NCI-H2029 treated with DMSO at 0.1 percent for 48 hours (cell line): ENCODE measurements around the gene SIK3.
"Not testable (repeated sequence)": the region's sequence is repeated elsewhere in the genome, so short reads cannot be mapped to it uniquely, and the experiment has no call there.

ENCODE experiments used
- DNase-seq: peaks from one replicate; lab custom pipeline; 2025; lab: John Stamatoyannopoulos, UW

Gene SIK3

DNA sequence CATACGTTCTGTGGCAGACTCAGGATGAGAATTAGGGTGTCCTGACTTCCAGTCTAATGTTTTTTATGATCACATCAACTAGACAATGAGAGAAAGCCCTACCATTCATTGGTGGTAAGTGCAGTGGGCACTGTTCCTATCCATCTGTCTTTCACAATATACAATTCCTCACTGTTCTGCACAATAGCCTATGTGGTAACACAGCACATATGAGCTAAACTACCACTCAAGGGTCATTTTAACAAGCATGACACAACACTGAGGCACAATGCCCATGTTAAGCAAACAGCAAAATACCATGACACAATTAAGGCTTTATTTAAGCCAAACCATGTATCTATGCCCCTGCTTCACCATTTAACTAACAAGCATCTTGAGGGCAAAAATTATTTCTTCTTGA is 52.3 kb downstream of the SIK3 start:
- peak; percentile 75 for DNase-seq

- peak; percentile 40 for DNase-seq
These were observed 53.0 kb downstream of the SIK3 start for GRCh38 chr11:117045196-117045595.

DNA sequence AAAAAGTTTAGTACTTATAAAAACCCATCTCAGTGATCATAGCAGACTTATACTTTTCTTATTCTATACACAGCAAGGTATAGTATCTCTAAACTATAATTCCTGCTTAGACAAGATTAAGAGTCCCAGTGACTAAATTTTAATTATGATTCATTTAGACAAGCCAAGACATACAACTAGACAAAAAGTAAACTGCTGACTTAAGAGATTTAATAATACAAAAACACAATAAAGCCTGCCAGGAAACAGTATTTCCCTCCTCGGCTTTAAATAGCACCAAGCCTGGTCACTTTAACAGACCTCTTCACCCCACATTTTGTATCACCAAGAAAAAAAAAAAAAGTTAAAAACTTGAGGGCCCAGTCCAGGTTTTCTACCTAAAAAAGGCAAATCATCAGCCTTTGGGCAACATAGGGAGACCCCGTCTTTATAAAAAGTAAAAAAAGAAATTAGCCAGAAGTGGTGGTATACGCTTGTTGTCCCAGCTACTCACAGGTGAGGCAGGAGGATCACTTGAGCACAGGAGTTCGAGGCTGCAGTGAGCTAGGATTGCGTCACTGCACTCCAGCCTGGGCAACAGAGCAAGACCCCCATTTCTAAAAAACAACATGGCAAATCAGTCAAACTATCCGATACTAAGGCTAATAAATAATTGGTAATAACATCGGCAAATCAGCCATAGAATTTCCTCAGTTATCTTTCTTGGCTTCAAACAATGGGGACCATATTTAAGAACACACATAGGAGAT is 53.8 kb downstream of the SIK3 start:
- no peak for DNase-seq

GRCh38 chr11:117042689-117043088 is 55.5 kb downstream of the SIK3 start:
- DNase-seq = no peak

GRCh38 chr11:117039900-117040299 is 58.3 kb downstream of the SIK3 start:
- no peak for DNase-seq

DNA sequence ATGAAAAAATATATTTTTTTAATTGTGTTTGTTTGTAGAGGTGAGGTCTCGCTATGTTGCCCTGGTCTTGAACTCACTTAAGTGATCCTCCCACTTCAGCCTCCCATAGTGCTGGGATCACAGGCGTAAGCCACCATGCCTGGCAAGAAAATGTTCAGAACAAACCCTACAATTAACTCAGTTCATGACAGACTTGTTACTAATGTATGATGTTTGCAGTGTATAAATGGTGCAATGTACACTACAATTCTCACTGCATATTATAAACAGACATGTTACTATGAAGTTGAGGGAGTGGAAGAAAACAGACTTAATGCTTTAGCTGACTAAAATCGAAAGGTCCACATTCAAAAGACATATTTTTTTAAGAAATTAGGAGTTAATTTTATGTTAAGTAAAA is 59.0 kb downstream of the SIK3 start:
- no peak for DNase-seq

GRCh38 chr11:117037975-117038350 is 60.3 kb downstream of the SIK3 start:
- no peak for DNase-seq

DNA sequence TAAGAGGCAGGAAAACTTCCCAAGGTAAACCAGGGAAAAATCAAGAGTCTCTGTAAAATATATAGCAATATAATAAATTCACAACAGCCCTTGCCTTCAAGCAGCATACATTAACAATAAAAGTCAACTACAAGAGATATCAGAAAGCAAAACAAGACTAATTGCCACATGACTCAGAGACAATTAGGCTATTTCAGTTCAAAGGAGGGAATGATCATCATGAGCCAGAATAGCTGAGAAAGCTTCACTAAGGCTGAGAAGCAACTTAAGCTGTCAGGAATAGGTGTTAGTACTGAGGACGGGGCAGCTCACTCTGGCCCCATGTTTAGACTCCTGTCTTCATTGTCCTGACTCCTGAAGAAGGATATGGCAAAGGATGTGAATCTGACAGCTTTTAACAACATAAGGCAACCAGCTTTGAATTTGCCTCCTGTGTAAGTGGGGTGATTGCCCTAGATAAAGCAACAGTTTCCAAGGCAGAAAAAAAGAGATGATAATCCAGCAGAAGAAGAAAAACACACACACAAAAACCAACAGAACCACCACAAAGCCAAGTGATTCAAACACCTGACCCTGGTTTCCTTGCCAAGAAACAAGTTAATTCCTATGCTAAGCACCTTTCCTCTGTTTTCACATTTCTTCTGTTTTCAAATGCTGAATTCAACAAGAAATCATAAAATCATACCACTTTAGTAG is 60.8 kb downstream of the SIK3 start:
- DNase-seq = no peak

- no peak for DNase-seq
These were observed 63.3 kb downstream of the SIK3 start for GRCh38 chr11:117034901-117035300.

DNA sequence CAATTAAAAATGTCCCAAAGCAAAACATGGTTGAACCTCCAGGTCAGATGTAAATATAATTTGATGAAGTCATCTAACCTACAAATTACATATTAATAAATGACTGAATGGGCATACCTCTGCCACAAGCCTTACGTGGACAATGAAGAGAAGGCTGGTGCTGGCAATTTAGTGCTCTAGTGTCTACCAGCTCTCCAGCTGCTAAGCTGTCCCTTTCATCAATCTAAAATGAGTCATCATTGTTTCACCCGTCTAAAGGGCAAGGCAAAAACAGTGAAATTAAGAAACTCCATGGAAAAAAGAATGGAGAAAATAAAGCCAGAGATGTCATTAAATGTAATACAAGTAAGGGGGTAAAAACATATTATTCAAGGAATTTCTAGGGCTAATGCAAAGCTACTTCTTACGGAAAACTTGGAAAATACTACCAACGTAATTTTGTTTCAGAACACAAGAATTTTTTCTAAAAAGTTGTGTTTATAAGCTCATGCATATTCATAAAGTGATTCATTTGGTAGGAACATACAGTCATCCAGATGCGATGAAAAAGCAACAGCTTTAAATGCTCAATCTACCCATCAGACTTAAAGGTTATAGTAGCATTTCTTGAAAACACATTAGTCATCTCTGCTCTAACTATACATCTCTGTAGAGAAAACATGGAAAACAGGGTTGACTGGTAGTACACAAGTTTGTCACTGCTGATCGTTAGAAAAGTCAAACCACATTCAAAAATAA is 71.5 kb downstream of the SIK3 start:
- no peak for DNase-seq

- not testable (repeated sequence) for DNase-seq
These were observed 74.5 kb downstream of the SIK3 start for GRCh38 chr11:117023707-117024106.

- no peak for DNase-seq
These were observed 75.0 kb downstream of the SIK3 start for GRCh38 chr11:117023178-117023577.

DNA sequence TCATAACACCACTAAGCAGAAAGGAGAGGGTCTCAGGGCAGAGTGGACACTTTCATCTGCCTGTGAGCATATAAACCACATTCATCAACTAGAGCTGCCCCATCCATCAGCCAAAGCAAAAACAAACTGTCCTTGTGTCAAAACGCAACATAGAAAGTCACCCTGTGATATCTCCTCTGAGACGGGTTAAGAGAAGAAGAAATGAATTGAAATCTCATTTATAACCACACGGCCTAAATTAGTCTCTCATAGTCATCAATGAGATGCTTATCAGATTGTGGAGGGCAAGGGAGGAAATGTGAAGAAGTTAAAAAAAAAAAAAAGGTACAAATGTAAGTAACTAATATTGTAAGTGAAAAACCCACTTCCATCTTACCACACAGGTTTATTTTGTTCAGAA is 75.7 kb downstream of the SIK3 start:
- DNase-seq = no peak

DNA sequence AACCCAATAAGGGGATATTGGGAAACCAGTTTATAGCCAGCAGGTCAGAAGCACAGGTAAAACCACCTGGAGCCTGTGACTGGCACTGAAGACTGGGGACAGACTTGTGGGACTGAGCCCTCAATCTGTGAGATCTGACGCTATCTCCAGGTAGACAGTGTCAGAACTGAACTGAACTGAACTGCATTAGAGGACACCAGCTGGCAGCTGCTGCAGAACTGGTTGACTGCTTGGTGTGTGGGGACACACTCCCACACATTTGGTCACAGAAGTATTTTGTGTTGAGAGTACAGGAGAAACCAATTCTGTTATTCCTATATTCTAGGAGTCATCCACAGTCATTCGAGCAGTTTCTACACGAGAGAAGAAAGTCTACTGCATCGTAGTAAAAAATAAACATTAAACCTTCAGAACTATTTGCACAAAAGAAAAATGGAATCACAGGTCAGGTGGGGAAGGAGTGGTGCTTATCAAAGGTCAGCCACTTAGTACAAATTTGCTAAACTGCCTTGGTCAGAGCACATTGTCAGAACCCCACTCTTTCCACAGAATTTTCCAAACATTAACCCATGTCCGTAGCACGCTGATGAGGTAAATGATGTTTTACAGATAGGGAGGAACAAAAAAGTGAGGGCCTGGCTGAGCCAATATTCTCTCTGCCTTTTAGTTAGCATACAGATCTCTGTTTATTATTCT is 77.2 kb downstream of the SIK3 start:
- DNase-seq = no peak

DNA sequence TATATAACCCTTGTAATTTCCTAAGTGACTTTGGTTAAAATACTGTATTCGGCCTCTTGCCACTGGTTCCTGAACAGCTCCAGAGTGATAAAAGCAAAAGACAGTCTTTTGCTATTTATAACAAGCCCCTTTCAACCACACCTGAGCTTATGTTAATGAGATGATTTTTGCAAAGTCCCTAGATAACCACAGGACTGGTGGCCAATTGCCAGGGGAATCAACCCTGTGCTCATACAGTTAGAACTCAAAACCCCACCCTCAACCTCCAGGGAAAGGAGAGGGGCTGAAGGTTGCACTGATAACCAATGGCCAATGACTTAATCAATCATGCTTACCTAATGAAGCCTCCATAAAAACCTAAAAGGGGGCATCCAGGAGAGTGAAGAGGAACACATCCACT is 77.9 kb downstream of the SIK3 start:
- no peak for DNase-seq

DNA sequence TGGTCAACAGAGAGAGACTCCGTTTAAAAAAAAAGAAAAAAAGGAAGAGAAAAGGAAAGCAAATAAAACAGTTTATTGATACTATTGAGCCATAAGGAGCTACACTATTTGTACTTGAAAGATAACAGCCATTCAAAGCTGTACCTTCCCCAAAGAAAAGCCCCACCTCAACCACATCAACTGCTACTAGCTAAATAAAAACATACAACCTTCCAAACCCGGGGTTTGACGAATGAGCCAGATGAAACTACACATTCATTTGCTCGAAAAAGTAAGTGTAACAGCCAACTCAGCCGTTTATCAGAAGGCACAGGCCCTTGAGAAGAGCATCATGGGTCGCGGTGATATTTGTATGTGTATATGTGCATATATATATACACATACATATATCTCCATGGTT is 78.4 kb downstream of the SIK3 start:
- DNase-seq = no peak

GRCh38 chr11:117017456-117017855 is 80.8 kb downstream of the SIK3 start:
- no peak for DNase-seq

- no peak for DNase-seq
These were observed 81.5 kb downstream of the SIK3 start for GRCh38 chr11:117016747-117017146.

GRCh38 chr11:117016246-117016645 is 82.0 kb downstream of the SIK3 start:
- DNase-seq = no peak

GRCh38 chr11:117011541-117011898 is 86.7 kb downstream of the SIK3 start:
- DNase-seq = no peak

GRCh38 chr11:117010808-117011540 is 87.3 kb downstream of the SIK3 start:
- DNase-seq = no peak
